ENCODE measurements around the gene KCNQ1. TPM values are rescaled to one million over a fixed set of nuclear protein-coding genes. Genes with fewer than 3 reads are reported as not detected.

KCNQ1 gene
- total RNA-seq, 1 experiment from 2014 or later, result not detected

- CTCF ChIA-PET, result no interaction called here
- no peaks in the 10 kb centered on the region for H3K9me2 ChIP-seq (ENCODE audit: insufficient read depth)
- H3K4me1 ChIP-seq (replicated peaks; ENCODE audit: insufficient read depth), result no peaks in the 10 kb centered on the region
- BruUV-seq (replicated peaks), result no TSS peak
- no peak for DNase-seq
- H3K27ac ChIP-seq, result no peak overlapping the region
- TF ChIP-seq EZH2 (IDR thresholded peaks at IDR 0.05; ENCODE audit: low read depth) (no peak), CTCF (conservative IDR thresholded peaks at IDR 0.05) (no peak)
- H4K20me1 ChIP-seq (ENCODE audit: insufficient read depth), result no peaks in the 10 kb centered on the region
- no peaks in the 10 kb centered on the region for H3K79me2 ChIP-seq (ENCODE audit: low read depth)
- intact Hi-C loops (cut with micrococcal nuclease; ENCODE audit: unreplicated experiment), result no loop called here
- POLR2A ChIA-PET (ENCODE audit: unreplicated experiment), result no interaction called here
- H3K4me3 ChIP-seq, result no peak overlapping the region
- no peak overlapping the region for H2AFZ ChIP-seq
- no peaks in the 10 kb centered on the region for H3K9me3 ChIP-seq (ENCODE audit: insufficient read depth, low read depth)
- no peaks in the 10 kb centered on the region for H3K27me3 ChIP-seq (ENCODE audit: insufficient read depth, low read depth)
- no peak overlapping the region for H3K4me2 ChIP-seq
- H3F3A ChIP-seq (ENCODE audit: insufficient read depth, low read depth), result no peaks in the 10 kb centered on the region
- H3K36me3 ChIP-seq (ENCODE audit: low read depth), result no peaks in the 10 kb centered on the region
Measured at GRCh38 chr11:2581931-2582350, 137.1 kb downstream of the KCNQ1 start.

- BruUV-seq (replicated peaks), result no TSS peak
- no peak overlapping the region for H3K4me3 ChIP-seq
- no peak overlapping the region for H3K4me2 ChIP-seq
- H3K27ac ChIP-seq, result no peak overlapping the region
- intact Hi-C loops (cut with micrococcal nuclease; ENCODE audit: unreplicated experiment), result no loop called here
- H3K4me1 ChIP-seq (replicated peaks; ENCODE audit: insufficient read depth), result no peaks in the 10 kb centered on the region
- H3K9me3 ChIP-seq (ENCODE audit: insufficient read depth, low read depth), result no peaks in the 10 kb centered on the region
- TF ChIP-seq CTCF (conservative IDR thresholded peaks at IDR 0.05) (no peak), EZH2 (IDR thresholded peaks at IDR 0.05; ENCODE audit: low read depth) (no peak)
- H3K79me2 ChIP-seq (ENCODE audit: low read depth), result no peaks in the 10 kb centered on the region
- H4K20me1 ChIP-seq (ENCODE audit: insufficient read depth), result no peaks in the 10 kb centered on the region
- no peaks in the 10 kb centered on the region for H3K9me2 ChIP-seq (ENCODE audit: insufficient read depth)
- peaks cover 4% of the 10 kb centered on the region; the same call in 1 of the 2 replicates for H3K27me3 ChIP-seq (ENCODE audit: insufficient read depth, low read depth)
- H2AFZ ChIP-seq, result no peak overlapping the region
- CTCF ChIA-PET, result no interaction called here
- POLR2A ChIA-PET (ENCODE audit: unreplicated experiment), result no interaction called here
- H3F3A ChIP-seq (ENCODE audit: insufficient read depth, low read depth), result no peaks in the 10 kb centered on the region
- H3K36me3 ChIP-seq (ENCODE audit: low read depth), result no peaks in the 10 kb centered on the region
- DNase-seq, result no peak
Measured at GRCh38 chr11:2582351-2582945, 137.6 kb downstream of the KCNQ1 start.

GRCh38 chr11:2582946-2583604 is 138.3 kb downstream of the KCNQ1 start:
- H3K27me3 ChIP-seq (ENCODE audit: insufficient read depth, low read depth), result peaks cover 11% of the 10 kb centered on the region; the same call in 1 of the 2 replicates
- no peaks in the 10 kb centered on the region for H3K9me3 ChIP-seq (ENCODE audit: insufficient read depth, low read depth)
- no peak overlapping the region for H3K4me3 ChIP-seq
- no TSS peak for BruUV-seq (replicated peaks)
- ChIA-PET POLR2A (ENCODE audit: unreplicated experiment) (no interaction called here), CTCF (no interaction called here)
- H2AFZ ChIP-seq, result no peak overlapping the region
- no peaks in the 10 kb centered on the region for H3K36me3 ChIP-seq (ENCODE audit: low read depth)
- intact Hi-C loops (cut with micrococcal nuclease; ENCODE audit: unreplicated experiment), result no loop called here
- DNase-seq, result no peak
- no peaks in the 10 kb centered on the region for H3K4me1 ChIP-seq (replicated peaks; ENCODE audit: insufficient read depth)
- no peaks in the 10 kb centered on the region for H3K79me2 ChIP-seq (ENCODE audit: low read depth)
- no peak overlapping the region for H3K4me2 ChIP-seq
- no peak overlapping the region for H3K27ac ChIP-seq
- no peaks in the 10 kb centered on the region for H3F3A ChIP-seq (ENCODE audit: insufficient read depth, low read depth)
- no peak for TF ChIP-seq CTCF (conservative IDR thresholded peaks at IDR 0.05)
- H4K20me1 ChIP-seq (ENCODE audit: insufficient read depth), result no peaks in the 10 kb centered on the region
- H3K9me2 ChIP-seq (ENCODE audit: insufficient read depth), result no peaks in the 10 kb centered on the region
